GM18519 (cell line): ENCODE measurements around the gene RNF123.

Source experiments
- ATAC-seq: cut with Tn5 transposase; IDR thresholded peaks from one replicate; pipeline ENCODE4 v1.9.1; 2021; ENCODE audit warnings: mild to moderate bottlenecking, moderate library complexity; ENCODE audit not compliant: unreplicated experiment, low FRiP score

Gene RNF123

DNA sequence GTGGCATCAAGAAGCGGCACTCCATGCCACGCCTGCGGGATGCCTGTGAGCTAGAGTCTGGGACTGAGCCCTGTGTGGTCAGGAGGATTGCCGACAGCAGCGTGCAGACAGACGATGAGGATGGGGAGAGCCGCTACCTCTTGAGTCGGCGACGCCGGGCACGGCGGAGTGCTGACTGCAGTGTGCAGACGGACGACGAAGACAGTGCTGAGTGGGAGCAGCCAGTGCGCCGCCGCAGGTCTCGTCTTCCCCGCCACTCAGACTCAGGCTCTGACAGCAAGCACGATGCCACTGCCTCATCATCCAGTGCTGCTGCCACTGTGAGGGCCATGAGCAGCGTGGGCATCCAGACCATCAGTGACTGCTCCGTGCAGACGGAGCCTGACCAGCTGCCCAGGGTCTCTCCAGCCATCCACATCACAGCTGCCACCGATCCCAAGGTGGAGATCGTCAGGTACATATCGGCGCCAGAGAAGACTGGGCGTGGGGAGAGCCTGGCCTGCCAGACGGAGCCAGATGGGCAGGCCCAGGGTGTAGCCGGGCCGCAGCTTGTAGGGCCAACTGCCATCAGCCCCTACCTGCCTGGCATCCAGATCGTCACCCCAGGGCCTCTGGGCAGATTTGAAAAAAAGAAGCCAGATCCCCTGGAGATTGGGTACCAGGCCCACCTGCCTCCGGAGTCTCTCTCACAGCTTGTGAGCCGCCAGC is 32.0 kb upstream of the RNF123 start:
- no peak for ATAC-seq

GRCh38 chr3:49658711-49659110 is 30.6 kb upstream of the RNF123 start:
- ATAC-seq, result no peak

- ATAC-seq, result no peak
Observed at GRCh38 chr3:49659756-49660155, 29.6 kb upstream of the RNF123 start.

DNA sequence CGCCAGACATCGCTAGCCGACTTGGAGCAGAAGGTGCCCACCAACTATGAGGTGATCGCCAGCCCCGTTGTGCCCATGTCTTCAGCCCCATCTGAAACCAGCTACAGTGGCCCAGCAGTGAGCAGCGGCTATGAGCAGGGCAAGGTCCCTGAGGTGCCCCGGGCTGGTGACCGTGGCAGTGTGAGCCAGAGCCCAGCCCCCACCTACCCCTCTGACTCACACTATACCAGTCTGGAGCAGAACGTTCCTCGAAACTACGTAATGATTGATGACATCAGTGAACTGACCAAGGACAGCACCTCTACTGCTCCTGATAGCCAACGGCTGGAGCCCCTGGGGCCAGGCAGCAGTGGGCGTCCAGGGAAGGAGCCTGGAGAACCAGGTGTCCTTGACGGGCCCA is 28.1 kb upstream of the RNF123 start:
- no peak for ATAC-seq

GRCh38 chr3:49662021-49662420 is 27.3 kb upstream of the RNF123 start:
- no peak for ATAC-seq

DNA sequence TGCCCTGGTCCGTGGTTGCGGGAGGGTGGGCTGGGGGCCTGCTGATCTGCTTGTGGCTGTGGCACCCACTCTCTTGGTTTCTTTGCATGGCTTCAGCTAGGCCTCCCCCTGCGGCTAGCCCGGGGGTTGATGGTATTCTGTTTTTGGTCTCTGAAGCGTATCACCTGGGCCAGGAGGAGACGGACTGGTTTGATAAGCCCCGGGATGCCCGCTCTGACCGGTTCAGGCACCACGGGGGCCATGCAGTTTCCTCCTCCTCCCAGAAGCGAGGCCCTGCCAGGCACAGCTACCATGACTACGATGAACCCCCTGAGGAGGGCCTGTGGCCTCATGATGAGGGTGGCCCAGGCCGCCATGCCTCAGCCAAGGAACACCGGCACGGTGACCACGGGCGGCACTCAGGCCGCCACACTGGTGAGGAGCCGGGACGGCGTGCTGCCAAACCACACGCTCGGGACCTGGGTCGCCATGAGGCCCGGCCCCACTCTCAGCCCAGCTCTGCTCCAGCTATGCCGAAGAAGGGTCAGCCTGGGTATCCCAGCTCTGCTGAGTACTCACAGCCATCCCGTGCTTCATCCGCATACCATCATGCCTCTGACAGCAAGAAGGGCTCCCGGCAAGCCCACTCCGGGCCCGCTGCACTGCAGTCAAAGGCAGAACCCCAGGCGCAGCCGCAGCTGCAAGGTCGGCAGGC is 26.5 kb upstream of the RNF123 start:
- no peak for ATAC-seq

DNA sequence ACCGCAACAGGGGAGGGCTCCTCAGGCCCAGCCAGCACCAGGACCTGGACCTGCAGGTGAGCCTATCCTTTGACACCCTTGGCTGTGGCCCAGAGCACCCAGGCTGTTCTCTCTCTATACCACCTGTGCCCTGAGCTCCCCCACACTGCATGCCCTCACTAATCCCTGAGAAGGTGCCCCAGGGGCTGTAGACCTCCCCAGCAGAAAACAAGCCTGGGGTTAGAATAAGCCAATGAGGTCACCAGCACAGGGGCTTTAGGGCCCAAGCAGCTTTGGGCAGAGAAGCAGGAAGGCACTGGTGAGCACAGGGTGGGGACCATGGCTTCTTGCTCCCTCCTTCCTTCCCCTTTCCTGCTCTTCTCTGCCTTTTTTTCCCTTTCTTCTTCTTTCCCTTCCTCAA is 25.5 kb upstream of the RNF123 start:
- no peak for ATAC-seq

DNA sequence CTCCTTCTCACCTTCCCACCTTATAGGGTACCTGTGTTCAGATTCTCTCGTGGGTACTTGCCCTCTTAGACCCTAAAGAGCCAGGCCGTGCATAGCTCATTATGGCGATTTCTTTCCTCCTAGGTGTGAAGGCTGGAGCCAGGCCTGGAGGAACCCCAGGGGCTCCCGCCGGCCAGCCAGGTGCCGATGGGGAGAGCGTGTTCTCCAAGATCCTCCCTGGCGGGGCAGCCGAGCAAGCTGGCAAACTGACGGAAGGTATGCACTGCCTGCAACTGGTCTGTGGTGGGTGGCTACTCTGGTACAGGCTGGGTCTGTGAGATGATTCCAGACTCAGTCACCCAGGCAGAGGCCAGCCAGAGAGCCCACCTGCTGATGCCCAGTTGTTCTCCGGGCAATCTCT is 25.1 kb upstream of the RNF123 start:
- ATAC-seq, result no peak

GRCh38 chr3:49665822-49666519 is 23.4 kb upstream of the RNF123 start:
- no peak for ATAC-seq

GRCh38 chr3:49666592-49666991 is 22.8 kb upstream of the RNF123 start:
- ATAC-seq, result no peak

GRCh38 chr3:49667701-49668413 is 21.5 kb upstream of the RNF123 start:
- ATAC-seq, result no peak

DNA sequence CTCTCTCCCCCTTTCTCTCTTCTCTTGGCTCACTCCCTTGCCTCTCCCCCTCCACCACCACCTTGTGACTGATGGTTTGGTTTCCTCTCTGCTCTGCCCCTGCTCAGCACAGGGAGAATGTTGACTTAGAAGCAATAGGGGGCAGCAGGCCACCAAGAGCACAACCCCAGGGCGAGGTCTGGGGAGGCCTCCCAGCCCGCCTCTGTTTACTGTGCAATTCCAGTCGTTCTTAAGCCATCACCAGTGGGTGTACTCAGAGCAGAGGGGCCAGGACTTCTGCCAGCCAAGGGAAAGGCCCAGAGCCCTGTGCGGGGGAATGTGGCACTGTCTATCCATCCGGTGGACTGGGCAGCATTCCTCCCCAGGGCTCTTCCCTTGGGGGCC is 21.0 kb upstream of the RNF123 start:
- ATAC-seq, result no peak

GRCh38 chr3:49668861-49669260 is 20.5 kb upstream of the RNF123 start:
- ATAC-seq, result no peak

DNA sequence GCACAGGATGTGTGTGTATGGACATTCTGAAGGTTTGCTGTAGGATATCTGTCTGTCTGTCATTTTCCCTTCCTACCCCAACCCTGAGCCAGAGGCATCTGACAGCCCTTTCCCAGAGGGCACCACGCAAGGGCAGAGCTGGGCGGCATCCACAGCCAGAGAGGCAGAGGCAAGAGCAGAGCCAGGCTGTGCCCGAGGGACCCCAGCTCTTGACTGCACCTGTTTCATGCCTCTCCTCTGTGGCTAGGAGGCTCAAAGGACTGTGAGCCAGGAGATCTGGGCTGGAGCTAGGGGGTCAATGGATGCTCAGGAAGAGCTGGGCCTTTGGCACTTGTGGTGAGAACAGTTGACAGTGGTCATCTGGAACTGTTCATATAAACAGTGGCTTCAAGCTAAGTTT is 20.0 kb upstream of the RNF123 start:
- no peak for ATAC-seq

DNA sequence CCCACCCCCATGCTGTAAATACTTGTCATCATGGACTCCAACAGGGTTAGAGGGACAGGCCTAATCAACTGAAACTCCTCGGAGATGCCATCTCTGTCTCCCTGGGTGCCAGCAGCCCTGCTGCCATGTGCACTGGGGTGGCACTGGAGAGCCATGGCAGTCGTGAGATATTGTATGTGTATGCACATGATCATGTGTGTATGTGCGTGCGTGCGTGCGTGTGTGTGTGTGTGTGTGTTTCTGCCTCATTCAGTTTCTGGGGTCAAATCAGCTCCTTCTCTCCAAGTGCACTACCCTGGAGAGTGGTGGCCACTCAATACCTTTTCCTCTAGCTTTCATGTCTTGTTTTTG is 18.4 kb upstream of the RNF123 start:
- ATAC-seq, result no peak

- no peak for ATAC-seq
Observed at GRCh38 chr3:49671291-49672288, 17.8 kb upstream of the RNF123 start.

- no peak for ATAC-seq
Observed at GRCh38 chr3:49673121-49673714, 16.1 kb upstream of the RNF123 start.

DNA sequence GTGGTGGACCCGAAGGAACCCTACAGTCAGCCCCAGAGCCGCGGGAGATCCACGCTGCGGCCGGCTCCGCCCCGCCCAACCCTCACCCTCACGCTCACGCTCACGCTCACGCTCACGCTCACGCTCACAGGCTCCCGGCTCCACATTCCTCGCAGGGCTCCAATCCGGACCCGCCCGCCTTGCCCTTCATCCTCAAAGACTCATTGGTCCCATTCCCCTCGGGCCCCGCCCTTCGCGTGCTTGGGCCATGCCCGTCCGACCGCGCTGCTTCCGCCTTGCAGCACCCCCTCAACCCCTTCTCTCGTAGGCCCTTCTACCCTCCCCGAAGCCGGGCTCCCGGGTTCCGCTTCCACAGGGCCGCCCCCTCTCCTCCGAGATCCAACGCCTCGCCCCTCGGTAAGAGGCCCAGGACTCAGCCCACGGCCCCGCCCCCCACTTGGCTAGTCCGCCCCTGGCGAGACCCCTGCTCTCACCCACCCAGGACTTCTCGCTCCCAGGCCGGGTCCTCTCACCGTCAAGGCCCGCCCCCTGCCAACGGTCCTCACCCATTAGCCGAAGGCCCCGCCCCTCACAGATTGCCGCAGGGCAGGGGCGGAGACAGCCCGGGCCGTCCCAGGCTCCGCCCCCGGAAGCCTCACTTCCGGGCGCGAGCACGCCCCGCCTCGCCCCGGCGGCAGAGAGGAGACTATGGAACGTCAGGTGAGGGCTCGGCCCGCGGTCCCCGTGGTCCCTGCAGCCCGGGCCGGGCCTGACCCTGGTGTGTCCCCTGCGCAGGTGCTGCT is 15.5 kb upstream of the RNF123 start, which contains the start of gene APEH:
APEH (plus strand) TSS at position 637 of the 782 bp plus-strand sequence; CDS start at position 688, 51 bp downstream.
- ATAC-seq, result peak; percentile 58

DNA sequence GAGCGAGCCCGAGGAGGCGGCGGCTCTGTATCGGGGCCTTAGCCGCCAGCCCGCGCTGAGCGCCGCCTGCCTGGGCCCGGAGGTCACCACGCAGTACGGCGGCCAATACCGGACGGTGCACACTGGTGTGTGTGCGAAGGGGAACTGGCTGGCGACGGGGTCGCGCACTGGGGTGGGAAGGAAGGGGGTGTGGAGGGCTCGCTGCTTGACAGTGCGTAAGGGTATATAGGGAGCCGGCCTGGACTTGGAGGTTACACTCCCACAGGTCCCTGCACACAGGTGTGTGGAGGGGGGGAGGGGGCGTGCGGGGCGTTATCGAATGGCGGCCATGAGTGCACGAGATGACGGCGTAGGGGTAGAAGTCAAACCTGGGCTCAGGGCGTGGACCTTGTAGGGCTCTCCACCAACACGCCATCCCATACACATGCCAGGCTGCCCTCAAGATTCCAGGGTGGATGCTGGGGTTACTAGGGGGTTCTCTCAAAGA is 14.8 kb upstream of the RNF123 start:
- peak; percentile 22 for ATAC-seq
